Hepatocyte (in vitro differentiated cells): Measurements from ENCODE around the gene GPR78. TPM values are rescaled to one million over a fixed set of nuclear protein-coding genes. Genes with fewer than 3 reads are reported as not detected.

Experiments used
- DNase-seq: peaks from one replicate; pipeline ENCODE4 v3.0.0-alpha.2; 2016; ENCODE audit warnings: low spot score
- H2AFZ ChIP-seq: fragments of 200-600 bp; sonication (generic); 2 replicates; pipeline ENCODE4 v1.6.0; 2016; ENCODE audit warnings: antibody characterized with exemption, mild to moderate bottlenecking
- H3K27ac ChIP-seq: fragments of 200-600 bp; sonication (generic); 2 replicates; pipeline ENCODE4 v1.5.1; 2016; ENCODE audit warnings: mild to moderate bottlenecking
- H3K27me3 ChIP-seq: fragments of 200-600 bp; sonication (generic); 2 replicates; pipeline ENCODE4 v1.6.1; 2016
- H3K36me3 ChIP-seq: fragments of 200-600 bp; sonication (generic); replicated peaks from 2 replicates; pipeline ENCODE4 v1.5.1; 2016; ENCODE audit warnings: low read depth; ENCODE audit not compliant: insufficient read depth
- H3K4me1 ChIP-seq: fragments of 200-600 bp; sonication (generic); 2 replicates; pipeline ENCODE4 v1.5.1; 2016; ENCODE audit warnings: mild to moderate bottlenecking, moderate library complexity; ENCODE audit not compliant: insufficient read depth
- H3K4me2 ChIP-seq: fragments of 200-600 bp; sonication (generic); 2 replicates; pipeline ENCODE4 v1.6.0; 2016
- H3K4me3 ChIP-seq: fragments of 200-600 bp; sonication (generic); 2 replicates; pipeline ENCODE4 v1.5.1; 2016; ENCODE audit warnings: mild to moderate bottlenecking
- H3K79me2 ChIP-seq: fragments of 200-600 bp; sonication (generic); 2 replicates; pipeline ENCODE4 v1.6.0; 2017; ENCODE audit warnings: mild to moderate bottlenecking
- H3K9me2 ChIP-seq: fragments of 200-600 bp; sonication (generic); replicated peaks from 2 replicates; pipeline ENCODE4 v1.6.0; 2017; ENCODE audit warnings: mild to moderate bottlenecking; ENCODE audit not compliant: insufficient read depth
- H3K9me3 ChIP-seq: fragments of 200-600 bp; sonication (generic); 2 replicates; pipeline ENCODE4 v1.5.1; 2016; ENCODE audit warnings: low read depth, mild to moderate bottlenecking
- H4K20me1 ChIP-seq: fragments of 200-600 bp; sonication (generic); 2 replicates; pipeline ENCODE4 v1.6.0; 2016; ENCODE audit warnings: mild to moderate bottlenecking; ENCODE audit not compliant: insufficient read depth, poor library complexity, severe bottlenecking
- EZH2 ChIP-seq: fragments of 200-600 bp; sonication (generic); IDR thresholded peaks from 2 replicates; pipeline ENCODE4 v1.6.1; 2016; ENCODE audit warnings: antibody characterized with exemption, mild to moderate bottlenecking, borderline replicate concordance
- EZH2phosphoT487 ChIP-seq: fragments of 200-600 bp; sonication (generic); IDR thresholded peaks from one replicate; pipeline ENCODE4 v1.6.1; 2018; ENCODE audit warnings: antibody characterized with exemption, mild to moderate bottlenecking, low read depth, moderate library complexity; ENCODE audit not compliant: unreplicated experiment, severe bottlenecking
- WGBS: methylation state at CpG from one replicate; pipeline ENCODE4 v1.1.6; 2016; ENCODE audit warnings: low lambda C conversion rate; ENCODE audit errors: missing lambda C conversion rate; 5-methylcytosine and 5-hydroxymethylcytosine counted together
- polyA plus RNA-seq: library from polyadenylated mRNA; unstranded; fragments of >200 nt; fragmentation: Nextera tagmentation; extraction: Ambion mirVana; gene quantifications from 2 replicates; pipeline ENCODE4 v1.2.1, GENCODE V29; 2016
- total RNA-seq: library from RNA; depleted of rRNA; stranded (reverse); fragments of >200 nt; gene quantifications from 2 replicates; pipeline ENCODE4 v1.2.3, GENCODE V29; 2014
- TF ChIP-seq, protein P1 (sequence below): fragments of 200-600 bp; sonication (generic); IDR thresholded peaks from 2 replicates; pipeline ENCODE4 v1.5.1; 2016; ENCODE audit warnings: antibody characterized with exemption, mild to moderate bottlenecking; ENCODE audit not compliant: poor library complexity

Gene GPR78
- total and polyA plus RNA-seq, 2 experiments from 2014 or later: 0.28 to 1.0 TPM

DNA sequence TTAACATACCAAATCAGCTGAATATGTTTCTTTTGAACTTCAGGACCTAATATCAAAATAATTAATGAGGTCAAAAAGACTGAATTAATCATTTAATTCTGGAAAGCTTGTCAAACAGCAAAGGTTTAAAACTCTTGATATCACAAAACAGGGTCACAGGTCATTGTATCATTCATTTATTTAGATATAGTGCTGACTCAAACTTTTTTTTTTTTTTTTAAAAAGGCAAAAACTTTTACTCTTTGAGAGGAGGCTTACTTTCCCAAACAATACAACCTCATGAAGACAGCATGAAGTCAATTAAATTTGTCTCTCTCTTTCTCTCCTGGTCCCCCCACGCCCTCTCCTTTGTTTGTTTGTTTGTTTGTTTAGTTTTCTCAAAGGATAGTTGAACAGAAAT lies 15.6 kb upstream of the GPR78 start:
- no peaks in the 10 kb centered on the region for H3K36me3 ChIP-seq
- no peak for DNase-seq
- H3K27ac ChIP-seq: no peak overlapping the region
- no peaks in the 10 kb centered on the region for H3K79me2 ChIP-seq
- TF ChIP-seq, protein P1, sequence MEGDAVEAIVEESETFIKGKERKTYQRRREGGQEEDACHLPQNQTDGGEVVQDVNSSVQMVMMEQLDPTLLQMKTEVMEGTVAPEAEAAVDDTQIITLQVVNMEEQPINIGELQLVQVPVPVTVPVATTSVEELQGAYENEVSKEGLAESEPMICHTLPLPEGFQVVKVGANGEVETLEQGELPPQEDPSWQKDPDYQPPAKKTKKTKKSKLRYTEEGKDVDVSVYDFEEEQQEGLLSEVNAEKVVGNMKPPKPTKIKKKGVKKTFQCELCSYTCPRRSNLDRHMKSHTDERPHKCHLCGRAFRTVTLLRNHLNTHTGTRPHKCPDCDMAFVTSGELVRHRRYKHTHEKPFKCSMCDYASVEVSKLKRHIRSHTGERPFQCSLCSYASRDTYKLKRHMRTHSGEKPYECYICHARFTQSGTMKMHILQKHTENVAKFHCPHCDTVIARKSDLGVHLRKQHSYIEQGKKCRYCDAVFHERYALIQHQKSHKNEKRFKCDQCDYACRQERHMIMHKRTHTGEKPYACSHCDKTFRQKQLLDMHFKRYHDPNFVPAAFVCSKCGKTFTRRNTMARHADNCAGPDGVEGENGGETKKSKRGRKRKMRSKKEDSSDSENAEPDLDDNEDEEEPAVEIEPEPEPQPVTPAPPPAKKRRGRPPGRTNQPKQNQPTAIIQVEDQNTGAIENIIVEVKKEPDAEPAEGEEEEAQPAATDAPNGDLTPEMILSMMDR: no peak
- TF ChIP-seq EZH2 (no peak), EZH2phosphoT487 (no peak)
- no peak overlapping the region for H3K4me3 ChIP-seq
- no peak overlapping the region for H2AFZ ChIP-seq
- H3K4me1 ChIP-seq: peaks cover 15% of the 10 kb centered on the region
- no peaks in the 10 kb centered on the region for H3K9me3 ChIP-seq
- 76% methylated on average over 1 of the region's 1 CpG for WGBS
- no peaks in the 10 kb centered on the region for H3K9me2 ChIP-seq
- no peaks in the 10 kb centered on the region for H4K20me1 ChIP-seq
- no peak overlapping the region for H3K4me2 ChIP-seq
- H3K27me3 ChIP-seq: no peaks in the 10 kb centered on the region

DNA sequence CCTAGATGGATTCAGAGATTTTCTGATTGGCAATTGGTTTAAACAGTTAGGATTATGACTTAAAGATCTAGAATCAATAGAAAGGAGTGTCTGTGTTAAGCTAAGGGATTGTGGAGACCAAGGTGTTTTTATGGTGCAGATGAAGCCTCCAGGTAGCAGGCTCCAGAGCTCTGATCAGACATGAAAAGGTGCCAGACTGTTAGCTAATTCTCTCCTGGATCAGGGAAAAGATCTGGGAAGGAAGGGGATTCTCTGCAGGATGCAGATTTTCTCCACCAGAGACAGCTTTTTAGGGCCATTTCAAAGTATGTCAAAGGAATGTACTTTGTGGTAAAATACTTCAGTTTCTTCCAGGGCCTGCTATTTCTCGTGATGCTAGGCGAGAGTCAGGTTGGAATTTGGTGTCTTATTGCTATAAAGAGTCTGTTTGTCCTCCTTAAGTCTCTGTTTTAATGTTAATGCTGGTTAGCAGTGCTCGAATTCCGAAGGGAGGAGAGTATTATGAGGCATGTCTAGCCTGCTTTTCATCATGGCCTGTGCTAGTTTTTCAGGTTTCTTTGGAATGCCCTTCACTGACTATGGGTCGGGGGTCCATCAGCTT lies 12.0 kb upstream of the GPR78 start:
- Histone ChIP-seq H3K27ac (peak overlapping the region; percentile 40), H3K27me3 (no peaks in the 10 kb centered on the region), H3K4me1 (no peaks in the 10 kb centered on the region), H3K4me3 (no peak overlapping the region), H3K9me2 (no peaks in the 10 kb centered on the region), H3K4me2 (no peak overlapping the region), H3K9me3 (no peaks in the 10 kb centered on the region), H2AFZ (no peak overlapping the region), H4K20me1 (no peaks in the 10 kb centered on the region), H3K36me3 (no peaks in the 10 kb centered on the region), H3K79me2 (no peaks in the 10 kb centered on the region)
- DNase-seq: no peak
- TF ChIP-seq, protein P1: no peak
- TF ChIP-seq EZH2phosphoT487: no peak
- 30% methylated on average over 5 of the region's 5 CpGs for WGBS

DNA sequence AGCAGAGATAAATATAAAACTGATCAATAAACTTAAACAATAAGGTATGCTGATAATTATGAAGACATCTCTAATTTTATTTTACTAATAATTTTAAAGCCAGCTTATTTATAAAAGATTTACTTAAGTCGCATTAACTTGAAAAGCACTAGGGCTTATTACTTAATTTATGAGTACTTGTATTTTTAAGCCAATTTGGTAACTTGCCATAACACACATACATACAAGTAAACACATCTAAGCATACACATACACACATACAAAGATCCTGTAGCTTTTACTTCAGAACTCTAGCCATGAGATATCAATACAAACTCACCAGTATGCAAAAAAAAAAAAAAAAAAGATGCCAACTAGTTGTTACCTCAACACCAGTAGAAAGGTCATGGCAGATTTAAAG lies 10.0 kb upstream of the GPR78 start:
- WGBS: 75% methylated on average over 1 of the region's 1 CpG
- no peaks in the 10 kb centered on the region for H3K9me3 ChIP-seq
- H3K27me3 ChIP-seq: no peaks in the 10 kb centered on the region
- no peaks in the 10 kb centered on the region for H3K9me2 ChIP-seq
- DNase-seq: no peak
- no peak overlapping the region for H3K27ac ChIP-seq
- H4K20me1 ChIP-seq: no peaks in the 10 kb centered on the region
- TF ChIP-seq EZH2phosphoT487 (no peak), EZH2 (no peak)
- TF ChIP-seq, protein P1: no peak
- H3K4me1 ChIP-seq: no peaks in the 10 kb centered on the region
- no peak overlapping the region for H3K4me3 ChIP-seq
- H3K79me2 ChIP-seq: no peaks in the 10 kb centered on the region
- H2AFZ ChIP-seq: no peak overlapping the region
- no peak overlapping the region for H3K4me2 ChIP-seq
- no peaks in the 10 kb centered on the region for H3K36me3 ChIP-seq
